Small intestine (tissue), 7 donors: ENCODE data around the gene KLB. TPM values are rescaled to one million over a fixed set of nuclear protein-coding genes. Genes with fewer than 3 reads are reported as not detected.
"Not testable (repeated sequence)": the region's sequence is repeated elsewhere in the genome, so short reads cannot be mapped to it uniquely, and the experiment has no call there.

Source experiments
- DNase-seq, 2 donors: peaks; one replicate each; pipeline versions ENCODE4 v3.0.0 to v3.0.0-alpha.2; 2013
- FAIRE-seq: peaks from 2 replicates; lab custom pipeline; 2012; peaks lifted over from hg19 to GRCh38; lab: Jason Lieb, UNC
- H3K27ac ChIP-seq, 3 donors: one replicate each; pipeline ENCODE4 v1.5.1; 2013; ENCODE audit warnings: low read length in 2 of 3, mild to moderate bottlenecking in 2 of 3, control low read depth in 1 of 3, inconsistent platforms in 1 of 3, low read depth in 1 of 3, moderate library complexity in 1 of 3
- H3K27me3 ChIP-seq, 3 donors: one replicate each; pipeline ENCODE4 v1.6.1; 2013; ENCODE audit warnings: low read length in 3 of 3, inconsistent platforms in 1 of 3; ENCODE audit not compliant: control insufficient read depth in 3 of 3, insufficient read depth in 3 of 3
- H3K36me3 ChIP-seq, 3 donors: one replicate each; pipeline ENCODE4 v1.6.1; 2013; ENCODE audit warnings: low read length in 3 of 3, inconsistent platforms in 1 of 3, low read depth in 1 of 3, mild to moderate bottlenecking in 1 of 3, moderate library complexity in 1 of 3; ENCODE audit not compliant: control insufficient read depth in 3 of 3, insufficient read depth in 2 of 3
- H3K4me1 ChIP-seq, 3 donors: one replicate each; pipeline ENCODE4 v1.6.1; 2013; ENCODE audit warnings: low read length in 2 of 3, inconsistent platforms in 1 of 3, low read depth in 1 of 3, mild to moderate bottlenecking in 1 of 3, moderate library complexity in 1 of 3; ENCODE audit not compliant: control insufficient read depth in 3 of 3, insufficient read depth in 2 of 3
- H3K4me3 ChIP-seq, 3 donors: one replicate each; pipeline ENCODE4 v1.5.1; 2013; ENCODE audit warnings: low read length in 3 of 3, control low read depth in 1 of 3, inconsistent platforms in 1 of 3, low read depth in 1 of 3, mild to moderate bottlenecking in 1 of 3, moderate library complexity in 1 of 3
- H3K9me3 ChIP-seq, 2 donors: one replicate each; pipeline ENCODE4 v1.6.1; 2013; ENCODE audit warnings: low read depth in 1 of 2, low read length in 1 of 2; ENCODE audit not compliant: control insufficient read depth in 2 of 2, insufficient read depth in 1 of 2
- WGBS, 3 donors: extraction: QIAGEN DNeasy Blood & Tissue Kit; methylation state at CpG; one replicate each; pipeline ENCODE4 v1.1.7; 2013; 5-methylcytosine and 5-hydroxymethylcytosine counted together
- polyA plus RNA-seq, 4 donors: library from polyadenylated mRNA; stranded (reverse) in 3 of 4; unstranded in 1 of 4; fragments of 200-250 nt in 3 of 4; fragments of 120-200 nt in 1 of 4; gene quantifications; one replicate each; pipeline versions ENCODE4 v1.2.1 to v1.2.3, GENCODE V29; 2013
- donor health status: healthy with polysubstance abuse.
- donor health status: control.
- donor health status: control.
- donor health status: Bipolar disorder and iron deficiency.
- donor health status: healthy.

Gene KLB
- polyA plus RNA-seq, 4 donors, result 0.36 to 1.4 (median 0.72) TPM

DNA sequence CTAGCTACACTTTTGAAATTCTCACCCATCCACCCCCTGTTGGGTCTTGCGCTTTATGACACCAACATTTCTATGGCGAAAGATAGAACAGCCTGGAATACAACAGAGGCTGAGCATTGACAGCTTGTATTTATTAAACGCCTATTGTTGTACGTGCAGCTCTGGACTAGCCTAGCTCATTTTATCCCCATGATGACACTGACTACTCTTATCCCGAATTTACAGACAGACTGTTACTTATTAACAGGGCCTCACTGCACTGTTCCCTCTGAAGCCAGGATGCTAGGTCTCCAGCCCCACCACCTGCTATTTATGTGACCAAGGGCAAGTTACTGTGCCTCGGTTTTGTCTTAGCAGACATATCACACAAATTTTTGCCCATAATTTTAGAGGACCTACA is 39.6 kb upstream of the KLB start:
- peaks cover 0 to 5% (median 0%) of the 10 kb centered on the region in 3 donors for H3K36me3 ChIP-seq
- no peak for DNase-seq
- WGBS, 3 donors, result 80 to 89% (median 82%) methylated on average over 6 of the region's 6 CpGs
- peaks cover 0 to 4% (median 3%) of the 10 kb centered on the region in 3 donors for H3K4me1 ChIP-seq
- no peak overlapping the region for H3K4me3 ChIP-seq
- peaks cover 0 to 8% of the 10 kb centered on the region in 2 donors for H3K9me3 ChIP-seq
- no peaks in the 10 kb centered on the region for H3K27me3 ChIP-seq
- H3K27ac ChIP-seq, result no peak overlapping the region
- FAIRE-seq, result no peak

DNA sequence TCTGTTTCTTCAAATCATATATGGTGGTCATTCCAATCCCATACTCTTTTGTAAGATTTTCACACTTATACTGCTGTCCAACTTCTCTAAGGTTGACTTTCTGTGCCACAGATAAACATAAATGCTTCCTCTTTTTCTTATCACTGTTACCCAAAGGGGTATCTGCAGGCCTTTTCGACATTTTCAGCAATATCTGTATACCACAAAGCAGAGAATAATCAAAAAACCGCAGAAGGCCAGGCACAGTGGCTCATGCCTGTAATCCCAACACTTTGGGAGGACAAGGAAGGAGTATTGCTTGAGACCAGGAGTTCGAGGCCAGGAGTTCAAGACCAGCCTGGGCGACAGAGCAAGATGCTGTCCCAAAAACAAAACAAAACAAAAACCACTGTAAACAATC is 37.4 kb upstream of the KLB start:
- FAIRE-seq, result no peak
- DNase-seq, result no peak
- H3K9me3 ChIP-seq, result peaks cover 0 to 8% of the 10 kb centered on the region in 2 donors
- H3K36me3 ChIP-seq, result no peaks in the 10 kb centered on the region
- no peak overlapping the region for H3K27ac ChIP-seq
- 69 to 81% (median 71%) methylated on average over 4 of the region's 4 CpGs for WGBS, 3 donors
- H3K4me1 ChIP-seq, result peaks cover 0 to 4% (median 3%) of the 10 kb centered on the region in 3 donors
- no peak overlapping the region for H3K4me3 ChIP-seq
- H3K27me3 ChIP-seq, result no peaks in the 10 kb centered on the region

DNA sequence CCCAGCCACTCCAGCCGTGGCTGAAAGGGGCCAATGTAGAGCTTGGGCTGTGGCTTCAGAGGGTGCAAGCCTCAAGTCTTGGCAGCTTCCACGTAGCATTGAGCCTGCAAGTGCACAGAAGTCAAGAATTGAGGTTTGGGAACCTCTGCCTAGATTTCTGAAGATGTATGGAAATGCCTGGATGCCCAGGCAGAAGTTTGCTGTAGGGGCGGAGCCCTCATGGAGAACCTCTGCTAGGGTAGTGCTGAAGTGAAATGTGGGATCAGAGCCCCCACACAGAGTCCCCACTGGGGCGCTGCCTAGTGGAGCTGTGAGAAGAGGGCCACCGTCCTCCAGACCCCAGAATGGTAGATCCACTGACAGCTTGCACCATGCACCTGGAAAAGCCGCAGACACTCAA is 35.5 kb upstream of the KLB start:
- not testable (repeated sequence) for H3K4me1 ChIP-seq, FAIRE-seq, H3K36me3 ChIP-seq, H3K4me3 ChIP-seq, H3K27me3 ChIP-seq, H3K27ac ChIP-seq, H3K9me3 ChIP-seq, DNase-seq
- 82 to 90% (median 88%) methylated on average over 6 of the region's 6 CpGs for WGBS, 3 donors

DNA sequence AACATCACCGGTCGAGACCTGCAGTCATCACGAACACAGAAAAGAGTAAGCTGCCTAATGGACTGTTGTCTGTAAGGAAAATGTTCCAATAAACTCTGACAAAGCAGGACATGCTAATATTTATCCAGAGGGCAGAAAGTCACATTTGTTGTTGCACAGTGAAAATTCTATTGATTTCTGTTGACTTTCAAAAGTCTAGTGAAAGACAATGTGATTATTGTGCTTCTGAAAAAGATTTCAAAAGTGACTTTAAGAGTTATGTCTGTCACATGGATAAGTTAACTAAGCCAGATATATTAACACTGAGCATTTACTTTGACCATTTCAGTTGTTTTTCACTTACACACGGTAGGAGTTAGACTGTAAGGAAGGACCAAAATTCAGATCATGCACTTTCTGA is 31.3 kb upstream of the KLB start:
- no peak for FAIRE-seq
- WGBS, 3 donors, result 40 to 55% (median 52%) methylated on average over 4 of the region's 4 CpGs
- H3K27ac ChIP-seq, result no peak overlapping the region
- no peaks in the 10 kb centered on the region for H3K36me3 ChIP-seq
- no peaks in the 10 kb centered on the region for H3K4me1 ChIP-seq
- H3K9me3 ChIP-seq, result peaks cover 0 to 8% of the 10 kb centered on the region in 2 donors
- H3K4me3 ChIP-seq, result no peak overlapping the region
- no peak for DNase-seq
- no peaks in the 10 kb centered on the region for H3K27me3 ChIP-seq

DNA sequence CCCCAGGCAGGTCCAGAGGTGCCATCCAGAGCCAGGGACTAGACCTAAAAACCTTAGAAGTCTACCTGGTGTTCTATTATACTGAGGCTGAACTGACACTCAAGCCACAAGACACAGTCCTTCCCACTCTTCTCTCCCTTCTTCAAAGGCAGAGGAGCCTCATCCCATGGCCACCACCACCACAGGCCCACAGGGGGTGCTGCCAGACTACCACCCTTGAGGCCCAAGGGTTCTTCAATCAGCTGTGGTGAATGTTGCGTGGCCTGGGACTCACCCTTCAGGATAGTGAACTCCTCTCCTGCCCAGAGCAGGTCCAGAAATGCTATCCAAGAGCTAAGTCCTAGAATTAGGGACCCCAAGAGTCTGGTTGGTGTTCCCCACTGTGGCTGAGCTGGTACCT is 23.0 kb upstream of the KLB start:
- peak; percentile 11 to 18 for DNase-seq
- Histone ChIP-seq H3K4me1 (no peaks in the 10 kb centered on the region), H3K27ac (no peak overlapping the region), H3K4me3 (no peak overlapping the region), H3K27me3 (no peaks in the 10 kb centered on the region), H3K9me3 (no peaks in the 10 kb centered on the region), H3K36me3 (no peaks in the 10 kb centered on the region)
- no peak for FAIRE-seq
- 75 to 88% (median 88%) methylated on average over 1 of the region's 1 CpG for WGBS, 3 donors

DNA sequence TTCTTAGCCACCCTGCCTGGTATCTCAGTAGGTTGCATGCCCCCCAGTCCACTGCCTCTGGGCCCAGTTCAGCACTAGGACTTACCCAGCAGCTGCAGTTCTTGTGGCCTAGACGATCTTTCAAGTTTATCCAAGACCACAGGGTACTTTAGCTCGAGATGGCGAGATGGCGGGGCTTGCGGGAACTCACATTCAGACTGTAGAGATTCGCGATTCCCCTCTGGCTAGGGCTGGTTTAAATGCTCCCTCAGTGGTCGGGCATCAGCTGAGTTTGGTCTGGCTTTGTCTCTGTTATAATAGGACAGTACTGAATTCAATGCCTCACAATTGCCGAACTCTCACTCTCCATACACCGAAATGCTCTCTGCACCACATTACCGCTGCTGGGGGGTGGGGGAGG is 22.2 kb upstream of the KLB start:
- H3K27me3 ChIP-seq, result no peaks in the 10 kb centered on the region
- H3K27ac ChIP-seq, result no peak overlapping the region
- no peaks in the 10 kb centered on the region for H3K9me3 ChIP-seq
- FAIRE-seq, result no peak
- H3K36me3 ChIP-seq, result no peaks in the 10 kb centered on the region
- no peak for DNase-seq
- H3K4me1 ChIP-seq, result no peaks in the 10 kb centered on the region
- H3K4me3 ChIP-seq, result no peak overlapping the region
- WGBS, 3 donors, result 89 to 93% (median 91%) methylated on average over 11 of the region's 11 CpGs

DNA sequence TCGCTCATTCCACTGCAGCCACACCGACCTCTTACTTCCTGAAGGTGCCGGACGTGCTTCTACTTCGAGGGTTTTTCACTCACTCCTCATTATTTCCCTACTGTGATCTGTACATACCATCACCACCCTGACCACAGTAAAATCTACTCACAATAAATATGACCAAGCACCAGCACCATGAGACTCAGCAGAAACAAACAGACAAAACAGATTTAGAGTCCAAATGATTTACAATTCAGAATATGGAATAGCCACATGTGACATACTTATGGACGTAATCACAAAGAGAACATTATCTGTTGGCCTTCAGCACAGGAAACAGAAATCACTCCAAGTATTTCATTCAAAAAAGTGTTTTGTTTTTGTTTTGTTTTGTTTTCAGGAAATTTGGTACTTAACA is 16.1 kb upstream of the KLB start:
- Histone ChIP-seq H3K4me3 (no peak overlapping the region), H3K27me3 (no peaks in the 10 kb centered on the region), H3K36me3 (no peaks in the 10 kb centered on the region), H3K27ac (no peak overlapping the region), H3K4me1 (no peaks in the 10 kb centered on the region), H3K9me3 (no peaks in the 10 kb centered on the region)
- no peak for DNase-seq
- no peak for FAIRE-seq
- WGBS, 3 donors, result 71 to 89% (median 79%) methylated on average over 6 of the region's 6 CpGs

DNA sequence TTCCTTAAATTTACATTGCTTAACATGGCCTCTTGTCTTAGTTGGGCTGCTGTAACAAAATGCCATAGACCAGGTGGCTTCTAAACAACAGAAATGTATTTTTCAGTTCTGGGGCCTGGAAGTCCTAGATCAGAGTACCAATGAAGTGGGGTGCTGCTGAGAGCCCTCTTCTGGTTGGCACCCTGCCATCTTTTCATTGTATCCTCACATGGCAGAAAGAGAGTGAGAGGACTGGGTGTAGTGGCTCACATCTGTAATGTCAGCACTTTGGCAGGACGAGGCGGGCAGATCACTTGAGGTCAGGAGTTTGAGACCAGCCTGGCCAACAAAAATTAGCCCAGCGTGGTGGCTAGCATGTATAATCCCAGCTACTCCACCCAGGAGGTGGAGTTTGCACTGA is 12.0 kb upstream of the KLB start:
- FAIRE-seq (no peak), DNase-seq (no peak)
- no peaks in the 10 kb centered on the region for H3K9me3 ChIP-seq
- no peak overlapping the region for H3K27ac ChIP-seq
- H3K4me3 ChIP-seq, result no peak overlapping the region
- no peaks in the 10 kb centered on the region for H3K36me3 ChIP-seq
- H3K27me3 ChIP-seq, result no peaks in the 10 kb centered on the region
- 61 to 73% (median 70%) methylated on average over 3 of the region's 3 CpGs for WGBS, 3 donors
- no peaks in the 10 kb centered on the region for H3K4me1 ChIP-seq

DNA sequence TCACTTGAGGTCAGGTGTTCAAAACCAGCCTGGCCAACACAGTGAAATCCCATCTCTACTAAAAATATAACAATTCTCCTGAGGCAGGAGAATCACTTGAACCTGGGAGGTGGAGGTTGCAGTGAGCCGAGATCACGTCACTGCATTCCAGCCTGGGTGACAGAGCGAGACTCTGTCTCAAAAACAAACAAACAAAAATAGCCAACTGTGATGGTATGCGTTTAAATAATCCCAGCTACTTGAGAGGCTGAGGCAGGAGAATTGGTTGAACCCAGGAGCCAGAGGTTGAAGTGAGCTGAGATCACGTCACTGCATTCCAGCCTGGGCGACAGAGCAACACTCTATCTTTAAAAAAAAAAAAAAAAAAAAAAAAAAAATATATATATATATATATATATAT is 5.1 kb upstream of the KLB start:
- DNase-seq, H3K4me1 ChIP-seq, H3K9me3 ChIP-seq, H3K27me3 ChIP-seq, H3K4me3 ChIP-seq, FAIRE-seq, H3K36me3 ChIP-seq, H3K27ac ChIP-seq: not testable (repeated sequence)
- WGBS, 3 donors, result 75 to 90% (median 78%) methylated on average over 6 of the region's 6 CpGs
